Common myeloid progenitor, CD34-positive (primary cell): ENCODE measurements around the gene GNRHR.
A peak's percentile ranks its signal among the peaks of the same experiment; 100 is the strongest.

Experiments used
- CTCF ChIA-PET: fragments of 350-600 bp; sonication (Branson Sonifier 250); formaldehyde crosslinking; loops from one replicate; lab custom pipeline; 2021; ENCODE audit warnings: antibody characterized with exemption; lab: Charles Lee
- POLR2A ChIA-PET: fragments of 350-600 bp; sonication (Branson Sonifier 250); formaldehyde crosslinking; loops from one replicate; lab custom pipeline; 2021; ENCODE audit warnings: antibody characterized with exemption; lab: Charles Lee
- DNase-seq, 3 donors: peaks; one replicate each; pipeline versions ENCODE4 v3.0.0 to v3.0.0-alpha.2; 2013
- H3K27ac ChIP-seq, 2 experiments: 1 replicate in 1 of 2; 2 replicates in 1 of 2; pipeline ENCODE4 v1.7.0; 2013; ENCODE audit warnings: inconsistent platforms in 2 of 2, low read length in 2 of 2, mild to moderate bottlenecking in 2 of 2, low read depth in 1 of 2, moderate library complexity in 1 of 2; ENCODE audit not compliant: severe bottlenecking in 2 of 2, insufficient read depth in 1 of 2, poor library complexity in 1 of 2
- H3K27me3 ChIP-seq, 5 experiments: replicated peaks in 2 of 5; 1 replicate in 3 of 5; 2 replicates in 2 of 5; pipeline versions ENCODE4 v1.6.1 to v1.7.0; 2013; ENCODE audit warnings: low read length in 4 of 5, mild to moderate bottlenecking in 2 of 5, moderate library complexity in 2 of 5, inconsistent platforms in 1 of 5; ENCODE audit not compliant: insufficient read depth in 5 of 5, control insufficient read depth in 4 of 5
- H3K36me3 ChIP-seq, 4 experiments: 1 replicate in 2 of 4; 2 replicates in 2 of 4; pipeline versions ENCODE4 v1.6.1 to v1.7.0; 2013; ENCODE audit warnings: low read length in 3 of 4, control low read depth in 1 of 4, mild to moderate bottlenecking in 1 of 4; ENCODE audit not compliant: control insufficient read depth in 4 of 4, insufficient read depth in 4 of 4
- H3K4me1 ChIP-seq, 4 experiments: 1 replicate in 3 of 4; 2 replicates in 1 of 4; pipeline versions ENCODE4 v1.6.1 to v1.7.1; 2013; ENCODE audit warnings: low read length in 3 of 4, mild to moderate bottlenecking in 3 of 4, control low read depth in 1 of 4, inconsistent platforms in 1 of 4, moderate library complexity in 1 of 4; ENCODE audit not compliant: control insufficient read depth in 4 of 4, insufficient read depth in 4 of 4; ENCODE audit errors: control extremely low read depth in 1 of 4
- H3K4me3 ChIP-seq, 7 experiments: 1 replicate in 4 of 7; 2 replicates in 3 of 7; pipeline versions ENCODE4 v1.5.1 to v1.7.0; 2013; ENCODE audit warnings: mild to moderate bottlenecking in 7 of 7, low read length in 6 of 7, moderate library complexity in 6 of 7, inconsistent platforms in 2 of 7, low read depth in 2 of 7, control low read depth in 1 of 7; ENCODE audit not compliant: insufficient read depth in 4 of 7, control insufficient read depth in 1 of 7; ENCODE audit errors: extremely low read depth in 1 of 7
- H3K9me3 ChIP-seq, 5 experiments: 1 replicate in 4 of 5; 2 replicates in 1 of 5; pipeline versions ENCODE4 v1.6.1 to v1.7.1; 2013; ENCODE audit warnings: low read length in 4 of 5, mild to moderate bottlenecking in 2 of 5, inconsistent platforms in 1 of 5, low read depth in 1 of 5, moderate library complexity in 1 of 5; ENCODE audit not compliant: control insufficient read depth in 4 of 5, insufficient read depth in 2 of 5; ENCODE audit errors: control extremely low read depth in 1 of 5
- WGBS: methylation state at CpG from one replicate; pipeline ENCODE4 v1.1.5; 2013; ENCODE audit not compliant: insufficient coverage; 5-methylcytosine and 5-hydroxymethylcytosine counted together

The GNRHR gene

DNA sequence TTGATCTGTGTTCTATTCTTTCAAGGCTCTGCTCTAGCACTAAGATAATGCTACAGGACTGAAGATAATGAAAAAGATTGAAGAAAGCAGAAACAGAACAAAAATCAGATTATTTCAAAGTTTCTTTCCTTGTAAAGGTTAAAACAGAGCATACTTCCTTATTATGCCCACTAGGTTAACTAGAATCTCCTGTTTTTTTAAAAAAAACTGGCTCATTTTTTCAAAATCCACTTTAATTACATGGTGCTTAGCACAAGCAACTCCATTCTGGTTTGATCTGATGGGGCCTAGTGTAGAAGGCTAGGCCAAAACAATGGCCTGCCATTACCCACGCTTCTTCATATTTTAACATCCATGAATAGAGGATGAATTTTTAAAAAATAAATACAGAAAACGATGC lies 52.0 kb downstream of the GNRHR start:
- H3K27ac ChIP-seq, result peak overlapping the region in 1 of 2 experiments; percentile 97
- POLR2A ChIA-PET, result interaction anchor here (1.1 kb wide), 1 partner anchor 23 kb away, joined by 4 read pairs; no protein-coding TSS in a partner anchor
- no peaks in the 10 kb centered on the region for H3K27me3 ChIP-seq
- no peak for DNase-seq
- H3K9me3 ChIP-seq, result peaks cover 3 to 15% (median 5%) of the 10 kb centered on the region in 5 experiments
- peak overlapping the region in 5 of 7 experiments; percentile 75 to 93 (median 88) for H3K4me3 ChIP-seq
- WGBS, result no CpG with 5 or more reads among the region's 2 CpGs
- peaks cover 0 to 14% (median 4%) of the 10 kb centered on the region in 4 experiments for H3K36me3 ChIP-seq
- CTCF ChIA-PET, result interaction anchor here (1.1 to 2.7 kb wide), 4 partner anchors 11 to 43 kb away, joined by 4 to 11 read pairs (median 6); no protein-coding TSS in a partner anchor
- H3K4me1 ChIP-seq, result peaks cover 9 to 22% (median 16%) of the 10 kb centered on the region in 4 experiments

DNA sequence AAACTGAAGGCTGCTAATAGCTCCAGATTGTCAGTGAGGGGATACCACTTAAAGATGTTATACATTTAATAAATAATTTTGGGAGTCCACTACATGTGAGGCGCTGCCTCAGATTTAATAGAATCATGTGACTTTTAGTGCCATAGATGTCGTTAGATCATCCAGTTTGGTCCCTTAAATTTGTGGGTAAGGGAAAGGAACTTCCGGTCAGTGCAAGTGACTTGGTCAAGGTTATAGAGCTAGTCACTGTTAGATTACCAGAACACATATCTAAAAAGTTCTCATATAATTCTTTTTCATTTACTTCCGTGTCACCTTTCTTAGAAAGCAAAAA lies 52.7 kb downstream of the GNRHR start:
- Histone ChIP-seq H3K4me3 (peak overlapping the region in 6 of 7 experiments; percentile 75 to 93 (median 88)), H3K27ac (peak overlapping the region; percentile 89 to 97), H3K36me3 (peaks cover 0 to 10% (median 2%) of the 10 kb centered on the region in 4 experiments), H3K27me3 (no peaks in the 10 kb centered on the region), H3K9me3 (peaks cover 0 to 8% (median 0%) of the 10 kb centered on the region in 5 experiments), H3K4me1 (peaks cover 9 to 22% (median 16%) of the 10 kb centered on the region in 4 experiments)
- WGBS, result 0% methylated on average over 2 of the region's 4 CpGs
- CTCF ChIA-PET, result interaction anchor here (0.8 to 2.7 kb wide), 8 partner anchors 12 to 158 kb away, joined by 3 to 11 read pairs (median 4); no protein-coding TSS in a partner anchor
- DNase-seq, result no peak
- POLR2A ChIA-PET, result interaction anchor here (1.1 to 2.0 kb wide), 2 partner anchors 23 to 156 kb away, joined by 4 to 6 read pairs; partner anchors contain the start of gene CENPC

DNA sequence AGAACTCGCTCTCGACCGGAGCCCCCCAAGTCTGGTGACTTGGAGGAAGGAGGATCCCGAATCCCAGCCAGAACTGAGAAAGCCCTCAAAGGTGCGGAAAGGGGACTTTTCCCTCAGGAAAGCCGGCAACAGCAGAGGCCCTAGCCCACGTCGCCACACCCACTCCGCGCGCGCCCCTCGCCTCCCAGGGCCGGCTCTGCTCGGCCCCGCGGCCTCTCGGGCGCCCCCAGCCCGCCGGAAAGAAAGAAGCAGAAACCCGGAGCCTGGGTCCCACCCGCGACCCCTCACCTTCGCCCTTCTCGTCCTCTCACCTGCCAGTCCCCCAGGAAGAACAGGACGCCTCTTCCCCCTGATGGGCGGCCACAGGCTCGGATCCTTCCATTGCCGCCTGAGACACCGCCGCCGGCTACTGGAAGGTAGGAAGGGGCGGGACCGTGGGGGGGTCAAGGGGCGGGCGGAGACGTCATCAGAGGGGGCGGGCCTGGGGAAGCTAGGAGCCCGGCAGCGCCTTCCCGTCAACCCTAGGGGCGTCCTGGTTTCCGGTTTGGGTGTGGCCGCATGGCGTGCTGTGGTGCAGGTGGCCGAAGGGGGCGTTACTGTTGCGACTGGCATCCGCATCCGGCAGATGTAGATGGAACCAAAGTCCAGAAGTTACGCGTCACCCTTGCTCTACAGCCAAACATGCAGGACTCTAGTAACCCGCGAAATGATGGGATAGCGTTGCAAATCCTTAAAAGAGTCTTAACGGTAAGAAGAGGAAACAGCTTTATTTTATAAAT lies 53.3 kb downstream of the GNRHR start, which contains the start of gene UBA6:
UBA6 (minus strand) TSS at position 418 of the 779 bp plus-strand sequence; CDS start at position 382, 36 bp downstream.
- CTCF ChIA-PET, result interaction anchor here (0.8 to 2.7 kb wide), 11 partner anchors 9 to 157 kb away, joined by 3 to 11 read pairs (median 5); no protein-coding TSS in a partner anchor
- DNase-seq, result peak; percentile 96 to 98 (median 98)
- Histone ChIP-seq H3K27ac (peak within 1 kb of the TSS; percentile 89 to 97), H3K36me3 (peaks cover 0 to 5% (median 2%) of the 10 kb centered on the region in 4 experiments), H3K9me3 (peaks cover 0 to 3% (median 0%) of the 10 kb centered on the region in 5 experiments), H3K4me3 (peak within 1 kb of the TSS; percentile 75 to 93 (median 89)), H3K27me3 (no peaks in the 10 kb centered on the region), H3K4me1 (peaks cover 9 to 22% (median 16%) of the 10 kb centered on the region in 4 experiments)
- POLR2A ChIA-PET, result interaction anchor here (1.1 to 2.0 kb wide), 2 partner anchors 22 to 155 kb away, joined by 4 to 6 read pairs; partner anchors contain the start of gene CENPC
- 0% methylated on average over 37 of the region's 57 CpGs for WGBS

DNA sequence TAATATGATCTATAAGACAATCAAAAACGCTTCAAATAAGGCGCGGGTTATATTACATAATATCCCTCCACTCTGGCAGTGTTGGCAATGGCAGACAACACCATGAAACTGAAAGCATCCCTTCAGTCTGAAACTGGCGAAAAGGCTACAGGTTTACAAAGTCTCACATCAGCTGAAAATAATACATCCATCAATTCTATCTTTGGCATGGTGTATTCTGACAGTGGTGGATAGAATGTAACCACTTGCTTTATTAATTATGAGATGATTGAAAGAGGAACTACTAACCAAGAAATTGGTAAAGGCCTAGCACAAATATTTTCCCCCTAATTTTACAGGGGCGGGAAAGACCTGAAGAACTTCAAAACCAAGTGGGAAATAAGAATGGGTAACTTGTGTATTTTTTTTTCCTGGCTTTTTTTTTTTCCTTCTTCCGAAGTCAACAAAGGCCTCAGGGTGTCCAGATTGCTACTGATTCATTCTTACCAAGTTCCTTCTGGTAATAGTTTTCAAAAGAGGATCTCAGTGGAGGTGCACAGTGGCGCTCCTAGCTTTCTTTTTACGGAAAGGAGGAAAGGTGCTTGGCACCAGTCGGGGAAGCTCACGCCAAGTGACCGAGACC lies 54.0 kb downstream of the GNRHR start:
- peaks cover 9 to 22% (median 16%) of the 10 kb centered on the region in 4 experiments for H3K4me1 ChIP-seq
- peak overlapping the region; percentile 75 to 93 (median 89) for H3K4me3 ChIP-seq
- CTCF ChIA-PET, result interaction anchor here (0.6 to 2.7 kb wide), 8 partner anchors 9 to 119 kb away, joined by 3 to 11 read pairs (median 5); no protein-coding TSS in a partner anchor
- DNase-seq, result peak in 2 of 3 donors; percentile 51 to 59
- peaks cover 0 to 5% (median 3%) of the 10 kb centered on the region in 4 experiments for H3K36me3 ChIP-seq
- H3K9me3 ChIP-seq, result no peaks in the 10 kb centered on the region
- H3K27ac ChIP-seq, result peak overlapping the region; percentile 89 to 97
- WGBS, result 7% methylated on average over 6 of the region's 11 CpGs
- no peaks in the 10 kb centered on the region for H3K27me3 ChIP-seq
- POLR2A ChIA-PET, result interaction anchor here (2.0 kb wide), 1 partner anchor 155 kb away, joined by 6 read pairs; the partner anchor contains the start of gene CENPC

DNA sequence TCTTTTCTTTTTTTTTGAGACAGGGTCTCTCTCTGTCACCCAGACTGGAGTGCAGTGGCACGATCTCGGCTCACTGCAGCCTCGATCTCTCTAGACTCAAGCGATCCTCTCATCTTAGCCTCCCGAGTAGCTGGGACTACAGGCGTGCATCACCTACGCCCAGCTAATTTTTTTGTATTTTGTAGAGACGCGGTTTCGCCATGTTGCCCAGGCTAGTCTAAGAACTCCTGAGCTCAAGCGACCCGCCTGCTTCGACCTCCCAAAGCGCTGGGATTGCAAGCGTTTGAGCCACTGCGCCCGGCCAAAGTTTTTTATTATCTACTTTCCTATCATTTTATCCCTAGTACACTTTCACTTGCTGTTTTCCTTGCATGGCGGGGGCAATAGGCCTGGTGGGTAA lies 54.6 kb downstream of the GNRHR start:
- peaks cover 9 to 22% (median 16%) of the 10 kb centered on the region in 4 experiments for H3K4me1 ChIP-seq
- peak overlapping the region in 6 of 7 experiments; percentile 75 to 93 (median 88) for H3K4me3 ChIP-seq
- H3K27ac ChIP-seq, result peak overlapping the region in 1 of 2 experiments; percentile 97
- DNase-seq, result no peak
- peaks cover 0 to 7% (median 3%) of the 10 kb centered on the region in 4 experiments for H3K36me3 ChIP-seq
- ChIA-PET CTCF (interaction anchor here (0.6 to 2.7 kb wide), 6 partner anchors 8 to 118 kb away, joined by 3 to 11 read pairs (median 4); no protein-coding TSS in a partner anchor), POLR2A (interaction anchor here (2.0 kb wide), 1 partner anchor 154 kb away, joined by 6 read pairs; the partner anchor contains the start of gene CENPC)
- H3K9me3 ChIP-seq, result no peaks in the 10 kb centered on the region
- WGBS, result 98% methylated on average over 12 of the region's 18 CpGs
- no peaks in the 10 kb centered on the region for H3K27me3 ChIP-seq

DNA sequence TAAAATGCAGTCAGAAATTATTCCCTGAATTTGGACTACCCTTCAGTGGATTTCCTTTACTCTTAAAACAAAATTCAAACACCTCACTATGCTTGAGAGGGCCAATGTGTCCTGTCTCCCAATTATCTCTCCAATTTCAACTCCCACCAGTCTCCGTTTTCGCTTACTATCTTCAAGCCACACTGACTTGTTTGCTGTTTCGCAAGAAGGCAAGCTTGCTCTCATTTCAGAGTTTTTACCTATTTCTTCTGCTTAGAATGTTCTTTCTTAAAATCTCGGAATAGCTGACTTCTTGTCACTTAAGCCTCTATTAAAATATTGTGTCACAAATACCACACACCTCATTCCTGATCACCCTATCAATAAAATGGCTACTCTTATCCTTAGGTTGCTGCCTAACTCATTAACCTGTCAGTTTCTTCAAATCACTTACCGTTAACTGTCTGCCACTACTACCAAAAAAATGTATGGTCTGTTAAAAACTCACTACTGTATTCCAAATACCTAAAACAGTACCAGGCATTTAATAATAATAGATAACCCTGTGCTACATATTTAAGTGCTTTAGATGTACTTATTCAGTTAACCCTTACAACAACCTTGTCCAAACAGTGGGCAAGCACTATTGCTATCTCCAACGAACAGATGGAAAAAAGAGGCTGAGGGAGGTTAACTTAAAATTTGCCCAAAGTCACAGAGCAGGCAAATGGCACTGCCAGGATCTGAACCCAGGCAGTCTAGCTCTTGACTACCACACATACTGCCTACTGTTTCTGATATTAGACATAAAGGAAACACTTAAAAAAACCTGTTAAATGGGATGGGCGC lies 56.1 kb downstream of the GNRHR start:
- Histone ChIP-seq H3K27me3 (no peaks in the 10 kb centered on the region), H3K9me3 (peaks cover 0 to under 1% (median 0%) of the 10 kb centered on the region in 5 experiments), H3K27ac (no peak overlapping the region), H3K4me1 (peaks cover 9 to 22% (median 16%) of the 10 kb centered on the region in 4 experiments), H3K36me3 (peaks cover 3 to 9% (median 6%) of the 10 kb centered on the region in 4 experiments), H3K4me3 (no peak overlapping the region)
- WGBS, result 93% methylated on average over 6 of the region's 7 CpGs
- no peak for DNase-seq
- ChIA-PET CTCF (interaction anchor here (0.7 to 1.5 kb wide), 4 partner anchors 13 to 150 kb away, joined by 3 read pairs; no protein-coding TSS in a partner anchor), POLR2A (no interaction called here)
